Limb (tissue), 2 donors: ENCODE results near the gene PRSS58.

ENCODE experiments used
- DNase-seq, 2 donors: peaks; one replicate each; pipeline ENCODE4 v3.0.0-alpha.2; 2016; ENCODE audit errors: extremely low spot score in 2 of 2

The PRSS58 gene

GRCh38 chr7:142228537-142229104, 29.2 kb downstream of the PRSS58 start:
- DNase-seq, result no peak
